ENCODE results near the gene LRRC26. TPM values are rescaled to one million over a fixed set of nuclear protein-coding genes. Genes with fewer than 3 reads are reported as not detected.

LRRC26 gene
- total RNA-seq, 1 donor from 2014 or later = not detected

DNA sequence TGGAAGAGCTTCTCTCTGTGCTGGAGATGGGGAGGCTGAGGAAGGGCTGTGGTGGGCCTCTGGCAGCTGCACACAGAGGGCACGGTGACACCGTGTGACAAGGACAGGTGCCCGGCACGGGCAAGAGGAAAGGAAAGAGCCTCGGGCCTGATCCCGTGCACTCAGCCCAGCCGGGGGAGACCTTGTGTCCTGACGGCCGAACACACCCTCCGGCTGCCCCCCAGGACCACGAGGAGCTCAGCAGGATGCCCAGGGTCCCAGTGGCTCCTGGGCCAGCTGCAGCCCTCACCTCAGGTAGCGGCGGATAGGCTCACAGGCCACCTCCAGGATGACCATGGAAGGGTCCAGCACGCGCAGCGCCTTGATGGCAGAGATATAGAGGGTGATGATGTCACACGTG is 13.0 kb upstream of the LRRC26 start:
- DNase-seq = no peak

DNA sequence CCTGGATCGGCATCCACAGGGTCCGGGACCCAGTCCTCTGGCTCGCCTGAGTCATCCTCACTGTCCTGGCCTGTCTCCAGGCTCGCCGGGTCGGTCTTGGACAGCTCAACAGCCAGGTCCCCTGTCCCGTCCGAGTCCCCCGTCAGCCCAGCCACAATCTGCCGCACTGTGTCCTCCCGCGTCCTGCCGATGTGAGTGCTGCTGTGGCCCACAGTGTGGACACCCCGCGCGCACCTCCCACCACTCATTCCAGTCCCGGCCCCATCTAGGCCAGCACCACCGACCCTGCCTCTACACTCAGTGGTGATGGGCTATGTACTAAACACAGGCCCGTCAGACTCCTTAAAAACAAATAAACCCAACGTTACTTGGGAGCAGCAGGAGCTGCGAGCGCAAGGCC is 11.8 kb upstream of the LRRC26 start:
- no peak for DNase-seq

DNA sequence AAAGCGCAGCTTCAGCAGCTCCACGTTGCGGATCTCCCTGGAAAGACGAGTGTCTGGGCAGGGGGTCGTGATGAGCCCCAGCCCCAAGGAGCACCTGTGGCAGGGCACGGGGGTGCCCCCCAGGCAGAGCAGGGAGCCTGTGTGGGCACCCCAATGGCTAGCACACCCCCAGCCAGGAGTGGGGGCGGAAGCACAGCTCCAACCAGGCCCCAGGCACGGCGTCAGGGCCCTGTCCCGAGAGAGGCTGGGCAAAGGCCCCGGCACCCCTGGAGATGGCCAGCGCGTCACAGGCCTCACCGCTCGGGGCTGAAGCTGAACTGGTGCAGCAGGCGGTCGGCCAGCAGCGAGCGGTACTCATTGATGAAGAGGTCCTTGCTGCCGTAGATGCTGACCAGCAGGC is 10.6 kb upstream of the LRRC26 start:
- DNase-seq = no peak

DNA sequence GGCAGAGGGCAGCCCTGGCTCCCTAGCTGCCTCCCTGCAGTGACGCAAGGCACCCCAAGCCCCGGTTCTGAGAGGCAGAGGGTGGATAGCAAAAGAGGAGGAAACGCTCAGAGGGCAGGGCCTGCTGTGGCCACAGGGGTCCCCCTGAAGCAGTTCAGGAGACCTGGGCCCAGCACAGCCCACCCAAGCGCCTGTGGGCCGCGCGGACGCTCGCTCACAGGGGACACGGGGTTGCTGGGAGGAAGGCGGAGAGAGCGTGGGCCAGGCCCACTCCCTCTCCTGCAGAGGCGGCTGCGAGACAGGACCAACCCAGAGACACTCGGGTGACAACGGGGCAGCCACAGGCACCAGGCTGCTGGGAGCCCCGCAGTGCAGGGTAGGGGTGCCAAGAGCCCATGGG is 9.9 kb upstream of the LRRC26 start:
- no peak for DNase-seq

DNA sequence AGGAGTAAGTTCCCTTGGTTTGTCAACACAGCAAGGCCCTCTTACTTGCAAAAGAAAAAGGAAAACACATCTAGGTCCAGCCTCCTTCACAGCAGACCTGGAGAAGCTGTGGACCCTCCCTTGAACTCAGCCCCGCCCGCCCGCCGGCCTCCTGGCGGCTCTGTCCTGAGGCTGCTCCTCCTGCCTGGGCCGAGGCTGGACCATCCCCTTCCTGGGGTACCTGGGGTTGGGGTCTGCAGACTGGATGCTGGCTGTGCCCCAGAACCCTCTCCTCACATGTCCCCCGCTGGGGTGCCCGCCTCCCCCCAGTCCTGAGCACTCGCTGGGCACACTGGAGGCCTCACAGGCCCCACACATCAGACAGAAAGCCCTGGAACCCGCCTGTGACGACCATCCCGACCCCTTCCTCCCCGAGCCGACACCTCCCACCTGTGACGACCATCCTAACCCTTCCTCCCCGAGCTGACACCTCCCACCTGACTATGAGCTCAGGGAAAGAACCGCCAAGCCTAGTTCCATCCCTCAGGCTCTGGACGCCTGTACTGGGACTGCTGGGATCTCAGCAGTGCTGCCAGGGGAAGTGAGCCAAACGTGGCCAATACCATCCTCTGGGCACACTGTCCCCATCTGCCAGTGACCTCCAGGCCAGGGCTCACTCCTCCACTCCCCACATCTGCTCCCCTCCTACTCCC is 9.2 kb upstream of the LRRC26 start:
- DNase-seq = no peak

DNA sequence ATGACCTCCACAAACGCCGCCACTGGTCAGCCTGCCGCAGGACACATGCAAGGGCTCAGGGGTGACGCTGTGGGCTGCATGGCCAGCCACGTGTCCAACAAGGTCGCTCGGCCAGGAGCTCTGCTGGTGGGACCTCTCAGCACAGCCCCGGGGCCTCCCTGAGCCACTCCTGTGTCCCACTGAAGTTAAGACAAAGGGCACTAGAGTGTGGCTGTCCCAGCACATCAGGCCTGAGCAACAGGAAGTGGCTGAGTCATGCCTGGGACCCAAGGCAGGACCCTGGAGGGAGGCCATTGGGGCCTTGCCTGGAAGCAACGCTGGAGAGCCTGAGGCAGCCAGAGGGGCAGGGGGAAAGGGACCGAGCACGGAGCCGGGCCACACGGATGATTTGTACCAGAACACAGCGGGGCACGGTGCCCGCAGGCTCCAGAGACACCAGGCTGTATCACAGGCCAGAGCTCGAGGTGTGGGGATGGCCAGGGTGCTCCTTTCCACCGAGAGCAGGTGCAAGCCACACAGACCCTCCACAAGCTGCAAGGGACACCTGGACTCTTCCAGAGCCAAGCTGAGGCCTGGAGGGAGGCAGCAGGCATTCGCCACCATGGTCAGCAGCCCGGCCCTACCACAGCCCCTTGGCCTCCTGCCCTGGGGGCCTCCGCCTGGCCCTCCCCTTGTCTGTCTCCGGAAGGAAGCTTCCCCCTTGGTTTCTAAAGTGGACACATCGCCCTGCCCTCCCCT is 8.5 kb upstream of the LRRC26 start:
- DNase-seq = no peak

DNA sequence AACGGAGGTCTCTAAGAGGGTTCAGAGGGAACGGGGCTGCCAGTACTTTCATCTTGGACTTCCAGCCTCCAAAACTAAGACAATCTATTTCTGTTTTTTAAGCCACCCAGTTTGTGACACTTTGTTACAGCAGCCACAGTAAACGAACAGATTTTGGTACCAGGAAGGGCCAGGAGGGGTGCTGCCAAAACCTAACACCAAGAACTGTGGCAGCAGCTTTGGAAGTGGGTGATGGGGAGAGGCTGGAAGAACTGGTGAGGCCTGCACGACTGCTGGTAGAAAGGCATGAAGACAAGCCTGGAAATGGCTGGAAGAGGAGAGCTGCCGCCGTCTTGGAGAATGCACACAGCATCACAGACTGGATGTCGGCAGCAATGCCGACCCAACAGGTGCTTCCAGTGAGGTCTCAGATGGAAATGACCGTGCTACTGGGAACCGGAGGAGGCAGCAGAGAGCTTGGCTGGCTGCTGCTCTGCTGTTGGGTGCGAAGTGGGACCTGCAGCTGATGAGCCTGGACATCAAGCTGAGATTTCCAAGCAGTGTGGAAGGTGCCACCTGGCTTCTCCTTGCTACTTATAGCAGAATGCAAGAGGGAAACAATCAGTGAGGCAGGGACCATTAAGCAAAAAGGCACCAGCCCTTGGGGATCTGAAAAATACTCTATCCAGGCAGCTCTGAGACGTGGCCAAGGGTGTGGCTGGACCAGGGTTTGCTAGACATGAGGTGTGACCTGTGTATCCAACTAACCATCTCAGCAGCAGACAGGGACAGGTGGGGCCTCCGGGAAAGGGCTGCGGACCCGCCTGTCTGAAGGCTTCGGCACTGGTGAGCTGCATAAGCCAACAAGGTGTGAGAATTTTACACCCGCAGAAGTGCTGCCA is 6.7 kb upstream of the LRRC26 start:
- DNase-seq = no peak

DNA sequence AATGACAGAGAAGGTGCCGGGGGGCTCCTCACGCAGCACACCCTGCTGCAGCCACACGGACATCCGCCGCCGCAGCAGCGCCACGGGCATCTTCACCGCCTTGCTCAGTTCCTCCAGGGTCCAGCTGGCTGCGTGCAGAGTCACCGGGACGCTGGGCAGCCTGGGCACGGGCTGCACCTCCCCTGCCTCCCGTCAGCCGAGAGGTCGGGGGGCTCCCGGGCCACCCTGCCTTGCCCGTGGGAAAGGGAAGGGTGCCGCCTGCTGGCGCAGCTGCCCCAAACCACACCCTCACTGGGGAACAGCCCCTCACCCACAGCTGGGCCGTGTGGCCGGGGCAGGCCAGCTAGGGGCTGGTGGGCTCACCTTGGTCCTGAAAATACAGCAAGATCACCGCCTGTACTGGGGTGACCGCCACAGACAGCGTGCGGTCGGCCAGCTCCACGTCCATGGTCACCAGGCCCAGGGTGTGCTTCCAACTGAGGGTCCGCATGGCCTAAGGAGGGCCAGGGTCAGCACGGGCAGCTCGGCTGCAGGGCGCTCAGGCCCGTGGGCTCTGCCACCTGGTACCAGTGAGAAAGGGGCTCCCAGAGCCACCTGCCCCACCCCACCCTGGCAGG is 5.6 kb upstream of the LRRC26 start:
- DNase-seq = no peak

DNA sequence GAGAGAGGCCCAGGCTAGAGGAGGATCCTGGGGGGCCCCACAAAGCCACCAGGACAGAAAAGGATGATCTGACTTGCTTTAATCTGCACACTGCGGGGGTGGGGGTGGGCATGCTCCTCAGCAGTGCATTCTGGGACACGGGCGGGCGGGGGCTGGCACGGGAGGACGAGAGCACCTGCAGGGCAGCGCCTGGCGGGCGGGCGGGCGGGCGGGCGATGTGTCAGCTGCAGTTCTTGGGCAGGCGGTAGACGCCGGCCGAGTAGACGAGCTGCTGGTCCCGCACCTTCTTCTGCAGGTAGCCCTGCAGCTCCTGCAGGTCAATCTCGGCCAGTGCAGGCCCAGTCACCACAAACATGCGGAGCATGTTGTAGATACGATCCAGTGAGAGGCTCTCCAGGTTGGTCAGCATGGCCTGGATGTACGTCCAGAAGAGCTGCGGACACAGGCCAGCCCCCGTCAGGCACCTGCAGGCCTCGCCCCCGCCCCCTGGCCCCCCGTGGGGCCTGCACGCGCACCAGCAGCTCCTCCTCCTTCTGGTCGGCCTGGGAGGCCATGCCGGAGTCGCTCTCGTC is 5.0 kb upstream of the LRRC26 start:
- no peak for DNase-seq

DNA sequence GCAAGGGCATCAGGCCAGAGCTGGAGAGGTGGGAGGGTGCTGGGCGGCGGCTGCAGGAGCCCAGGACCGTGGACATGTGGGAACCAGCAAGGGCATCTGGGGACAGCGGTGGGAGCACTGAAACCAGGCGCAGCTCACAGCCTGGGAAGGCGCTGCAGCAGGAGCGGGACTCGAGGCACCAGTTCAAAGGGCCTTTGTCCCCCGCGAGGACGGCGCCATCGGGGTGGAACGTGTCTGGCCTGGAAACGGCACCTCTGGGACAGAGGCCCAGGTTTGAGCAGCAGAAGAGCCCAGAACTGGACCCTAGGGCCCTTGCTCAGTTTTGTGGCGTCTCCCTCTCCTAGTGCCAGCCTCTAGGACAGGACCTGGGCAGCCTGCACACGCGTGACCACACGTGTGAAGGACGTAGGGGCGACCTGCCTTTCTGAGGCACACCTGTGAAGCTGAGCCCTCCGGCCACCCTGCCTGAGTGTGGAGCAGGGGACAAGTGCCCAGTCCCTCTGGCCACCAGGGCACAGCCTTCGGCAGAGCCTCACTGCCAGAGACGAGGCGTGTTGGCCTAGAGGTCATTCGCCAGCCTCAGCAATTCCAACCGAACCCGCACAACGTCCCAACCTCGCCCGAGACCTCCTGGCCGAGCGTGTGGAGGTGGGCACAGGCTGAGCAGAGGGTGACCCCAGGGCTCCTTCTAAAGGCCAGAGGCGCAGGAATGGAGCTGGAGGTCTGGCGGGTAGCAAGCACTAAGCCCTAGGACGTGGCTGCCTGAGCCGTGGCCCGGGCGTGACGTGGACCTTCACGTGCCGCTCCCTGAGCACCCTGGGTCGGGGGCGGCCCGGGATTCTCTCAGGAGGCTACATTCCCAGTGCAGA is 4.2 kb upstream of the LRRC26 start:
- DNase-seq = no peak

DNA sequence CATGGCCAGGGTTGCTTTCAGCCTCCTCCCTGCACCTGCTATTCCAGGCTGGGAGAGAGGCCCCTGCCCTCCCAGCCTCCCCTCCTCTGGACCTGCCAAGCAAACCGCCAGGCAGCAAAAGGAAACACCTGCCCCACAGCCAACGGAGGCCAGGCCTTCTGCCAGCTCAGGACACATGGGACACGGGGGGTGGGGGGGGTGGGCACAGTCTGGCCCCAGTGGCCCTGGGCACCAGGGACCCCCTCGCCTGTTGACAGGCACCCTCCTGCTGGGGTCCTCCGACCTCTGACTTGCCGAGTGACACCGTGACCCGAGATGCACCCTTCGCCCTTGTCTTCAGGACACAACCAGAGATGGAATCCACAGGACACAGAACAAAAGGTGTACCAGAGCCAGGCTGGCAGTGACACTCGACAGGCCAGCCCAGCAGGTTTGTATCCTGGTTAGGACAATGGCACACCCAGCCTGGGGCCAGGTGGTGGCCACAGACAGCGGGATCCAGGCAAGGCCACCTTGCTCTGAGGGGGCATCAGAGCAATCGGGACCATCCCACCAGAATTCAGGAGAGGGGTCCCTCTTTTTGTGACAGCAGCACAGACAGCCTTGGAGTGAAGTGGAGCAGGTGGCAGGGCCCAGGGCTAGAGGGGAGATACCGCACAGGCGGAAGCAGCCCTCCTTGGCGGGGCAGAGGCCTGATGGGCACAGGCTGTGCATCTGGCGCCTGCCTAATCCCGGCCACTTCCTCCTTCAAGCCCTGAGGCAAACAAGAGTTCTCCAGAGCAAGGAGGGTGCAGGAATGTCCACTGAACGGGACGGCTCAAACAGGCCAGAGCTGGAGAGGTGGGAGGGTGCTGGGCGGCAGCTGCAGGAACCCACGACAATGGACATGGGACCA is 3.3 kb upstream of the LRRC26 start:
- no peak for DNase-seq

DNA sequence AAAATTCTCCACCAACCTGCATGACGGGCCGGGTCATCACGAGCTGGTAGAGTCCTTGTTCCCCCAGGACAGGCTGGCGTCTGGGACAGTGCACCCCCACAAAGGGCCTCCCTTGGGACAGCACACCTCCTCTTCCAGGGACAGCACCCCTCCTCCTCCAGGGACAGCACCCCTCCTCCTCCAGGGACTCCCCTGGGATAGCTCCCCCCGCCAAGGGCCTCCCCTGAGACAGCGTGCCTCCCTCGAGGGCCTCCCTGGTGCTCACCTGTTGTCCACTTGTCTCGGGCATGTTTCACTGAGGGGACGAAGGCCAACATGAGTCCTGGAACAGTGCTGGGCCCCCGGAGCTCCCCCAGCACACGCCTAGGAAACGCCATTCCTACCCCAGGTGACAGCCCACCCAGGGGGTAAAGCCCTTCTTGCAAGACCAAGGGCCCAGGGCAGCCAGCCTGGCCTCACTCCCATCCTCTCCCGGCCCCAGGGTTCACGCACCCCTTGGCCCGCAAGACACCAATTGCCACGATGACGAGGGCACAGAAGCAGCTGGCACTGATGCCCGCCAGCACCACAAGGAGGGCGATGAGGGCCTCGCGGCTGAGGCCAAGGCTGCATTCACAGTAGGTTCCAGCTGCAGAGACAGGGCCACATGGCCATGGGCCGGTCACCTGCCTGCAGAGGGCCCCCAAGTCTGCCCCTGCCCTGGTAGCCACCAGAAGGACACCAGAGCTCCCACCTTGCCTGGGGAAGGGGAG is 1.5 kb upstream of the LRRC26 start:
- no peak for DNase-seq

DNA sequence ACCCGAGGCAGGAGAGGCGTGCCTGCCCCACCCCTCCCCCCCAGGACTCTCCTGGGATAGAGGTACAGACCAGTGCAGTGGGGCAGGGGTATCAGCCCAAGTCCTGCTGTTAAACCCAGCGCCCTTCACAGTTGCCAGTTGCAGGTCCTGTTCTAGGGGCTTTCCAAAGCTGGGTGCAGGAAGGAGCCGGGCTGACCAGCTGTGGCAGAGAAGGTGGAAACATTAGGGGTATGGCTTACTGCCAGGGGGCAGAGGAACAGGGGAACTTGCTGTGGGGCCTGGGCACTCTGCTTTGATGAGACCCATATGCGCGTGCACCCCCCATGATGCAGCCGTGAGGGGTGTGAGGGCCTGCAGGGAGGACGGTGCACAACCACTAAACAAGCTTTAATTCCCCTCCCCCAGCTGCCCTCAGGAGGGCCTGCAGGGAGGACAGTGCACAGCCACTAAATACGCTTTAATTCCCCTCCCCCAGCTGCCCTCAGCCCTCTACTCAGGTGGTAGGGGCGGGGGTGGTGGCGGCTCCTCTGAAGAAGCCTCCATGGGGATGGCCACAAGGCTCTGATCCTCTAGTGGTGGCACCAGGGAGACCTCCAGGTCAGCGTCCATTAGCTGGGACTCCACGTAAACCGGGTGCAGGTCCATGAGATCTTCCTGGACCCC is 766 bp upstream of the LRRC26 start:
- DNase-seq = no peak

DNA sequence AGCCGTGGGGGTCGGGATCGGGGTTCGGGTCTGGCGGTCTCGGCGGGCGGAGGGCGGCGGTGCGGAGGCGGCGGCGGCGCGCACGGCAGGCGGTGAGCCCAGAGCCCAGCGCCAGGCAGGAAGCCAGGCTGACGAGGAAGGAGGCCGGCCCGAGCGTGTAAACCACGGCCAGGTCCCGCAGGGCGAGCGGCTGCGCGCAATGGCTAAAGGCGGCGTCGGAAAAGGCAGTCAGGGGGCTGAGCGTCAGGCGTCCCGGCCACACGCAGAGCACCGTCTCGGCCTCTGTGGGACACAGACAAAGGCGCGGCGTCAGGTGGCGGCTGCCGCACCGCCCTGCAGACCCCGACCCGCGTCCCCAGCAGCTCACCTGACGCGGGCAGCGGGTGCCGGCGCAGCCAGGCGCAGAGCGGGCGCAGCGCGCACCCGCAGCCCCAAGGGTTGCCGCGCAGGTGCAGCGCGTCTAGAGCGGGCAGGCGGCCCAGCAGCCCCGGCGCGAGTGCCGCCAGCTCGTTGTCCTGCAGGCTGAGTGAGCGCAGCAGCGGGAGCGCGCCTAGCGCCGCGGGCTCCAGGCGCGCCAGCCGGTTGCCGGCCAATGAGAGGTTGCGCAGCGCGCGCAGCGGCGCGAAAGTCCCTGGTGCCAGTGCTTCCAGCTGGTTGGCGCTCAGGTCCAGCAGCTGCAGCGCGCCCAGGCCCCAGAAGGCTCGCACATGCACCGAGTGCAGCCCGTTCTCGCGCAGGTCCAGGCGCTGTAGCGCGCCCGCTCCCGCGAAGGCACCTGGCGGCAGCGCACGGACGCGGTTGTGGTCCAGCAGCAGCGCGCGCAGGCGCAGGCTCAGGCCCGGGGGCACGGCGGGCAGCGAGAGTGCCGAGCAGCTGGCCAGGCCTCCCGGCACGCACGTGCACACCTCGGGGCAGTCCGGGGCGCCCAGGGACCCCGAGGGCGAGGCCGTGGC is 671 bp downstream of the LRRC26 start:
- DNase-seq = no peak

DNA sequence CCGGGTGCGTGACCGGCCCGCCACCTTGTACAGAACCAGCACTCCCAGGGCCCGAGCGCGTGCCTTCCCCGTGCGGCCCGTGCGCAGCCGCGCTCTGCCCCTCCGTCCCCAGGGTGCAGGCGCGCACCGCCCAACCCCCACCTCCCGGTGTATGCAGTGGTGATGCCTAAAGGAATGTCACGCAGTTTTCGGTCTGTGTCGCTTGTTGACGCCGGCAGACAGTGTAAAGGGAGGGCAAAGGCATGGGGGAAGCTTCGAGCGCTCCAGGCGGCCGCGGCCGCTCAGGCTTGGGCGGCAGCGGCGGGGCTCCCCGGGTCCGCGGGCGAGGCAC is 1.3 kb downstream of the LRRC26 start:
- DNase-seq = no peak

DNA sequence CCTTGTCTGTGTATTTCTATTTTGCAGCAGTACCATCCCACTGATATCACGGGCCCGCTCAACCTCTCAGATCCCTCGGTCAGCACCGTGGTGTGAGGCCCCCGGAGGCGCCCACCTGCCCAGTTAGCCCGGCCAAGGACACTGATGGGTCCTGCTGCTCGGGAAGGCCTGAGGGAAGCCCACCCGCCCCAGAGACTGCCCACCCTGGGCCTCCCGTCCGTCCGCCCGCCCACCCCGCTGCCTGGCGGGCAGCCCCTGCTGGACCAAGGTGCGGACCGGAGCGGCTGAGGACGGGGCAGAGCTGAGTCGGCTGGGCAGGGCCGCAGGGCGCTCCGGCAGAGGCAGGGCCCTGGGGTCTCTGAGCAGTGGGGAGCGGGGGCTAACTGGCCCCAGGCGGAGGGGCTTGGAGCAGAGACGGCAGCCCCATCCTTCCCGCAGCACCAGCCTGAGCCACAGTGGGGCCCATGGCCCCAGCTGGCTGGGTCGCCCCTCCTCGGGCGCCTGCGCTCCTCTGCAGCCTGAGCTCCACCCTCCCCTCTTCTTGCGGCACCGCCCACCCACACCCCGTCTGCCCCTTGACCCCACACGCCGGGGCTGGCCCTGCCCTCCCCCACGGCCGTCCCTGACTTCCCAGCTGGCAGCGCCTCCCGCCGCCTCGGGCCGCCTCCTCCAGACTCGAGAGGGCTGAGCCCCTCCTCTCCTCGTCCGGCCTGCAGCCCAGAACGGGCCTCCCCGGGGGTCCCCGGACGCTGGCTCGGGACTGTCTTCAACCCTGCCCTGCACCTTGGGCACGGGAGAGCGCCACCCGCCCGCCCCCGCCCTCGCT is 1.9 kb downstream of the LRRC26 start:
- DNase-seq = no peak

DNA sequence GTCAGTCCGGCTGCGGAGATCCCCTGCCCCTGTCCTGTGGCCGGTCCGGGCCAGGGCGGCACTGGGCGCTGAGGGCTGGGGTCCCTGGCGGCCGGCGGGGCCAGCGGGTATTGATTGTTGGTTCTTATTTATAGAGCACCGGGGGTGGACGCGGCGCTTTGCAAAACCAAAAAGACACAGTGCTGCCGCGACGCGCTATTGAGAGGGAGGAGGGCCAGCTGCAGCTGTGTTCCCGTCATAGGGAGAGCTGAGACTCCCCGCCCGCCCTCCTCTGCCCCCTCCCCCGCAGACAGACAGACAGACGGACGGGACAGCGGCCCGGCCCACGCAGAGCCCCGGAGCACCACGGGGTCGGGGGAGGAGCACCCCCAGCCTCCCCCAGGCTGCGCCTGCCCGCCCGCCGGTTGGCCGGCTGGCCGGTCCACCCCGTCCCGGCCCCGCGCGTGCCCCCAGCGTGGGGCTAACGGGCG is 2.5 kb downstream of the LRRC26 start:
- DNase-seq = no peak

Data from skin of body (tissue), 2 donors.